NCI-H345 (cell line): ENCODE measurements around the gene TEX28.
"Not testable (repeated sequence)": the region's sequence is repeated elsewhere in the genome, so short reads cannot be mapped to it uniquely, and the experiment has no call there.

ENCODE experiments used
- DNase-seq: peaks from one replicate; lab custom pipeline; 2025; lab: John Stamatoyannopoulos, UW

TEX28 gene

GRCh38 chrX:154310616-154311536 lies 16.0 kb upstream of the TEX28 start:
- no peak for DNase-seq

- no peak for DNase-seq
These were observed 14.3 kb upstream of the TEX28 start for GRCh38 chrX:154309041-154309775.

- peak; percentile 44 for DNase-seq
These were observed 13.4 kb upstream of the TEX28 start for GRCh38 chrX:154308108-154308946.

GRCh38 chrX:154307202-154307601 lies 12.3 kb upstream of the TEX28 start:
- DNase-seq = no peak

GRCh38 chrX:154305541-154306205 lies 10.7 kb upstream of the TEX28 start:
- DNase-seq = no peak

- DNase-seq = no peak
These were observed 9.9 kb upstream of the TEX28 start for GRCh38 chrX:154304846-154305245.

GRCh38 chrX:154303476-154303875 lies 8.6 kb upstream of the TEX28 start:
- DNase-seq = no peak

- DNase-seq = not testable (repeated sequence)
These were observed 8.1 kb upstream of the TEX28 start for GRCh38 chrX:154302998-154303397.

GRCh38 chrX:154300816-154301215 lies 5.9 kb upstream of the TEX28 start:
- no peak for DNase-seq

- peak; percentile 46 for DNase-seq
These were observed 3.4 kb upstream of the TEX28 start for GRCh38 chrX:154298312-154298711.

- DNase-seq = no peak
These were observed 1.8 kb upstream of the TEX28 start for GRCh38 chrX:154296731-154297130.

- DNase-seq = no peak
These were observed 863 bp upstream of the TEX28 start, which contains the start of gene TKTL1 for GRCh38 chrX:154295664-154296310. Gene TKTL1, plus strand, starts transcription at chrX:154295795. Its CDS starts 65 bp downstream, at chrX:154295860.

GRCh38 chrX:154286406-154286805 lies 8.5 kb downstream of the TEX28 start:
- DNase-seq = not testable (repeated sequence)

- DNase-seq = not testable (repeated sequence)
These were observed 10.2 kb downstream of the TEX28 start for GRCh38 chrX:154284489-154285338.

- not testable (repeated sequence) for DNase-seq
These were observed 25.7 kb downstream of the TEX28 start for GRCh38 chrX:154269245-154269644.

GRCh38 chrX:154263072-154263471 lies 31.9 kb downstream of the TEX28 start:
- DNase-seq = not testable (repeated sequence)

GRCh38 chrX:154258711-154259110 lies 36.2 kb downstream of the TEX28 start:
- DNase-seq = not testable (repeated sequence)

- DNase-seq = not testable (repeated sequence)
These were observed 37.6 kb downstream of the TEX28 start, which contains the start of gene OPN1MW3 for GRCh38 chrX:154257282-154257681. Gene OPN1MW3, plus strand, starts transcription at chrX:154257582. Its CDS starts 38 bp downstream, at chrX:154257620.

- not testable (repeated sequence) for DNase-seq
These were observed 46.8 kb downstream of the TEX28 start for GRCh38 chrX:154248076-154248475.
